ENCODE data around the gene FRYL. TPM values are rescaled to one million over a fixed set of nuclear protein-coding genes. Genes with fewer than 3 reads are reported as not detected.
"Not testable (repeated sequence)": the region's sequence is repeated elsewhere in the genome, so short reads cannot be mapped to it uniquely, and the experiment has no call there.

The FRYL gene
- total RNA-seq, 1 experiment from 2014 or later: 31.4 TPM

- peak; percentile 83 for DNase-seq (ENCODE audit: low read depth)
Measured at GRCh38 chr4:48698029-48698971, 81.8 kb downstream of the FRYL start.

- DNase-seq (ENCODE audit: low read depth): not testable (repeated sequence)
Measured at GRCh38 chr4:48697516-48697915, 82.6 kb downstream of the FRYL start.

- no peak for DNase-seq (ENCODE audit: low read depth)
Measured at GRCh38 chr4:48694824-48695223, 85.3 kb downstream of the FRYL start.

DNA sequence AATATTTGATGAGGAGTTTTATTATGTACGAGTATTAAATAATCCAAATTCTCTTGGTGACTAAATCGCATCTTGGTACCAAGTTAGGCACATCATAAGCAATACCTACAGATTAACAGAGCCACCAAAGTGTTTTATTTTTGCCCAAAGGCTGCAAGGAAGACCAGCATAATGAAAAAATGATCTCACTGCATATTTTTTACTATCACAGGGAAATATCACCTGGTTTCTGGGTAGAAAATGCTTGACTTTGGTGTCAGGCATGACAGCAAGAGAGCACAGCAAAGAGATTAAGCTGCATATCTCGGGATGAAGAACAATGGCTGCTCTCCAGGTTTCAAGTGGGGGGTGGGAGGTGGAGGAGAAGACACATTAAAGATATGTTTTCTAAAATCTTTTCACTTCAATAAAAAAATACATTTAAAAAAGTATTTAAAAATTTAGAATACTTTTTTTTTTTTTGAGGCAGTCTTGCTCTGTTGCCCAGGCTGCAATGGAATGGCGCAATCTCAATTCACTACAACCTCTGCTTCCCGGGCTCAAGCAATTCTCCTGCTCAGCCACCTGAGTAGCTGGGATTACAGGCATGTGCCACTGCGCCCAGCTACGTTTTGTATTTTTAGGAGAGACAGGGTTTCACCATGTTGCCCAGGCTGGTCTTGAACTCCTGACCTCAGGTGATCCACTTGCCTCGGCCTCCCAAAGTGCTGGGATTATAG is 86.1 kb downstream of the FRYL start:
- DNase-seq (ENCODE audit: low read depth): no peak

GRCh38 chr4:48692897-48693296 is 87.2 kb downstream of the FRYL start:
- no peak for DNase-seq (ENCODE audit: low read depth)

GRCh38 chr4:48692044-48692443 is 88.0 kb downstream of the FRYL start:
- DNase-seq (ENCODE audit: low read depth): no peak

- DNase-seq (ENCODE audit: low read depth): no peak
Measured at GRCh38 chr4:48688953-48689352, 91.1 kb downstream of the FRYL start.

DNA sequence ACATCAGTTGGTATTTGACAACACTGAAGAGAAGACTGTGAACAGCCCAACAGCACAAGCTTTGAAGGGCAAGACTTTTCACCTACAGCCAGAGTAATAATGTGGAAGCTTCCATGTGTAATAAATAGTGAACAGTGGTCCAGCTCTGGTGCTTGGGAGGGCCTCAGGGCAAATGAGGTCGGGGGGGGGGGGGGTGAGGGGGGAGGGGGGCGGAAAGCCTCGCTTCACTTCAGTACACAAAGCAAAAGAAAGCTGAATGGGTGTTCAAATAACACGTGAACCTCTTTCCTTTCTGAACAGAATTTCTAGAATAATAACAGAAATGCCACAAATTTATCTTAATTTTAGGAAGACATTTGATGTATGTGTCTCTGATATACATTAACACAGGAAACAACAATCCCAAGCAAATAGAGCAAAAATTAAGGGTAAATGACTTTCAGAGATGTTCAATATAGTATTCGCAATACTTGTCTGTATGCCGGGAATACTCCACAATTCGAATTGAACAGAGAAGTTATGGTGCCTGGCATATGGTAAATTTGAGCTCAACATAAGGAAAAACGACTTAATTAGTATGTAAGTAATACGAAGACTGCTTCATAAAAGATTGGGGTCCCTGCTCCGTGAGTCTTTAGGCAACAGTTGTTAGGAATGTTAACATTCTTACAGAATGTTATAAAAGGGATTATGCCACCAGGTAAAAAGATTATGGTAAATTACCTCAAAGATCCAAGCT is 92.6 kb downstream of the FRYL start:
- no peak for DNase-seq (ENCODE audit: low read depth)

DNA sequence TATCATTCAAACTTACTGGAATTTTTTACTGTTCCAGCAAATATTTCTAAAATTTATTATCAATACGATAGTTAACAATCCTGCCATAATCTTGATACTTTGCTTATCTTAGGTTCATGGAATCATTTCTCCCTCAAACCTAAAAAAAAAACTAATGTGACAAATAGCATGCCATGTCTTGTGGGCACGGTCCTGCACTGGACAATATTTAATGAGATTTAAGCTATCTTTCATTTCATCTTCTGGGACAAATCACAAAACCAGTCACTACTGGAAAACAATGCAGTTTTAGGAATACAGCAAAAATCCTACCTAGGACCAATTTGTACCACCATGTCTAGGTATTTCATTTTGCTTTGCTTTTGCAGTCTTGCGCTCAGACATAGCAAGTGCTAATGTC is 93.7 kb downstream of the FRYL start:
- DNase-seq (ENCODE audit: low read depth): no peak

- DNase-seq (ENCODE audit: low read depth): no peak
Measured at GRCh38 chr4:48683784-48684666, 96.1 kb downstream of the FRYL start.

DNA sequence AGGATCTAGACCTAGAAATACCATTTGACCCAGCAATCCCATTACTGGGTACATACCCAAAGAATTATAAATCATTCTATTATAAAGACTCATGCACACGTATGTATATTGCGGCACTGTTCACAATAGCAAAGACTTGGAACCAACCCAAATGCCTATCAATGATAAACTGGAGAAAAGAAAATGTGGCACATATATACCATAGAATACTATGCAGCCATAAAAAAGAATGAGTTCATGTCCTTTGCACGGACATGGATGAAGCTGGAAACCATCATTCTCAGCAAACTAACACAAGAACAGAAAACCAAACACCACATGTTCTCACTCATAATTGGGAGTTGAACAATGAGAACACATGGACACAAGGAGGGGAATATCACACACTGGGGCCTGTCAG is 97.2 kb downstream of the FRYL start:
- DNase-seq (ENCODE audit: low read depth): not testable (repeated sequence)

DNA sequence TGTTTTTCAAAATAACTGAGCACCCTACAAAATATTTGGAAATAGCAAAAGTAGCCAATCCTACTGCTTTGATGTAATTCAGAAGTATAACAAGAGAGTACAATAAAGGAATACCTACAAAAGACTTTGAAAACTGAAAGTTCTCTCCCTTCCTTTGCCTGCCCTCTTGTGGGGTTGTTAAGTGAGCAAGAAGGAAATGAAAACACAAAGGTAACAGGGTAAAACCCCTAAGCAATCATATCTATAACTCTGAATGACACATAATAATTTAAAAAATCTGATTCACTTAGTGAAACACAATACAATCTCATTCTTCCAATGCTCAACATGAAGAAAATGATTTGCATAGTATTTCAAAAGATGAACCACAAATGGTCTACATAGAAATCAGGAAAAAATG is 98.2 kb downstream of the FRYL start:
- DNase-seq (ENCODE audit: low read depth): peak; percentile 6

DNA sequence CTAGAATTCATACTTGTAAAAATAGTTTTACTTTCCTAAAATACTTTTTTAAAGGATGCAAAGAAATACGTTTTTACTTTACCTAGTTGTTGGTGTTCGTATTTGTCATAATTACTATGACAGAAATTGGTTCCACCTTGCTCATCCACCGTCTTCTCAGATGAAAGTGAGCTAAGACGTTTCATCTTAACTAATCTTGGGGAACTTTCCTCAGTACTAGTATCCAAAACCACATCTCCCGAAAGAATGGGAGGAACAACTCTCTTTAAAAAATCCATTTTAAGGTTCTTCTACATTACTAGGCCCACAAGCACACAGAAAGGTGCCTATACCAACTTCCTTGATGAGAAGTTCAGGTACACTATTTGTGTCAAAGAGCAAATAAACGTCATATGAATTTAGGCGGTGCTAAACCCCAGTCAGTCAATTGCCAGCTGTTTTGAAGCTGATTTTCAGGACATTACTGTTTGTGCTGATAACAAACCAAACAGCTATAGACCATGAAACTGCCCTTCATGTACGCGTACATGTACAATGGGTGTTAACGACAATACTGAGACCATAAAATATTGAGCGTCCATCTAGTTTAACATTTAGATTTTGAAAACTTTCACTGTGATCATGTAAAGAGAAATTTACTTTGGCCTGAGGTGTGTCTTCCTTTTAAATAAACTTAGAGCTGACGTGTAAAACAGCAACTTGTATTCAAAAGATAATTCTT is 99.1 kb downstream of the FRYL start:
- no peak for DNase-seq (ENCODE audit: low read depth)

- DNase-seq (ENCODE audit: low read depth): no peak
Measured at GRCh38 chr4:48673537-48673936, 106.5 kb downstream of the FRYL start.

- DNase-seq (ENCODE audit: low read depth): no peak
Measured at GRCh38 chr4:48670587-48670986, 109.5 kb downstream of the FRYL start.

DNA sequence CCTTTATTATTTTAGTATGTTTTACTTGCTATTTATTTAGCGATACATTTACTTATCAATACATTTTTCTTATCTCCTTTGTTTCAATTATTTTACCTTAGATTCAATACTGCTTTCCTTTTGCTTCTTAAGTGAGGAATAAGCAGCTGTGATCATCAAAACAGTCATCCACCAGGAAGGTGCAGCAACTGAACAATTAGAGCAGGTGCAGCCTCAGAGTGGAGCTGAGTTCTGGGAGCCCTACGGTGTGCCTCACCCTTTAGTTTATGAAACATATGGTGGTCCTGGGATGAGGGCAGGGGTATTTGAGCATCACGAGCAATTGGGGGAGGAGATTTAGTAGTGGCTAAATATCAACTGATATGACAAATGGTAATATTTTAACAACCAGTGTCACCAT is 111.0 kb downstream of the FRYL start:
- no peak for DNase-seq (ENCODE audit: low read depth)

DNA sequence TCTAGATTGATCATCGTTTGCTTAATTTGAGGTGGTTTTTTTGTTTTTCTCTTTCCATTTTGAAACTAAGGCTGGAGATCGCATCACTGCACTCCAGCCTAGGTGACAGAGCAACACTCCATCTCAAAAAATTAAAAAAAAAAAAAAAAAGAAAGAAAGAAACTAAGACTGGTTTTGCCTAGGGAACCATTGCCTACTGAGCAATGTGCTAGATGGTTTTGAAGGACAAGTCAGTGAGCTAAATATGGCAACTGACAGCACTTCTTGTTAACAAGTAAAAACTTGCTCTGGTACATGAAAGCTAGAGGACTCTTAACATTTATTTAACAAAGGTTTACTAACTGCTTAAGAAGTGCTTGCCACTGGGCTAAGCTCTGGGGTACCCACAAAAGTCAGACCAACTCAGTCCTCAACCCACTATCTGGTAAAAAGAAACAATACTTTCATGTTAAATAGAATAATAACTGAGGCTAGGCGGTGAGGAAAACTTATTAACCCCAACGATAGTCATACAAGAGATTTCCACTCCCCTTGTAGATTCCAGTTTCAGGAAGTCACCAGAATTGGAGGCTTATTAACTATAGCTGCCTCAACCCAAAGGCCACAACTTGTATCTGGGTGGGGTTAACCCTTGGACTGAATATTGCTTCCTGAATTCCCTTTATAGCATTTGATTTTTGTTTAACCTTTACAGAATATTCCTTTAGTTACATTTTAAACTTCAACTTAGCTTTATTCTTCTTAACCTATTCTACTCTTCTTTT is 111.6 kb downstream of the FRYL start:
- no peak for DNase-seq (ENCODE audit: low read depth)

- no peak for DNase-seq (ENCODE audit: low read depth)
Measured at GRCh38 chr4:48667148-48667547, 112.9 kb downstream of the FRYL start.

DNA sequence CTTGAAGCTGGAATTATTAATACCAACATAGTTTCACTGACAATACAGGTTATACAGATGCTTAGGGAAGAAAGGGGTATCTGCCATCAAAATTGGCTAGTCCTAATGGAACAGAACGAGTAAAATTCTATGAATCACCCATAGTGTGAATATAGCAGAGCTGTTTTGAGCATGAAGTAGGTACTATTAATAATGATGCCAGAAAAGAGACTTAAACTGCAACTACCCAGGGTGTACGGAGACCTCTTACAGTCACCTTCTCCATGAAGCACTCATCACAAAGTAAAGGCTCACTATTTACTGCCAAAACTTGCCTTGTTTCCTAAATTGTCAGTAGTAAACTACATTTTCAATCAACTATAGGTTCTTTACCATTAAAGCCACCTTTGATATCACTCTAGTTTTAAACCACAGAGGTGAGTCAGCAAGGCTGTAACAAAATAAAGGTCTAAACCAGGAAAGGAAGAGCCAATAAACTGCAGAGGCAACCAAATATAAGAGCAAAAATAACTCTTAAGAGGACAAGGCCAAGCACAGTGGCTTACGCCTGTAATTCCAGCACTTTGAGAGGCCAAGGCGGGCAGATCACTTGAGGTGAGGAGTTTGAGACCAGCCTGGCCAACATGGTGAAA is 114.4 kb downstream of the FRYL start:
- no peak for DNase-seq (ENCODE audit: low read depth)

Measured in Daoy (cell line).